ENCODE measurements around the gene ADCY4. TPM values are rescaled to one million over a fixed set of nuclear protein-coding genes. Genes with fewer than 3 reads are reported as not detected.

ADCY4 gene
- total and polyA plus RNA-seq, 2 of the 8 experiments (the other 6 are each of a cell fraction or from before 2014, with no cell fraction given), result 0.27 to 0.35 TPM

DNA sequence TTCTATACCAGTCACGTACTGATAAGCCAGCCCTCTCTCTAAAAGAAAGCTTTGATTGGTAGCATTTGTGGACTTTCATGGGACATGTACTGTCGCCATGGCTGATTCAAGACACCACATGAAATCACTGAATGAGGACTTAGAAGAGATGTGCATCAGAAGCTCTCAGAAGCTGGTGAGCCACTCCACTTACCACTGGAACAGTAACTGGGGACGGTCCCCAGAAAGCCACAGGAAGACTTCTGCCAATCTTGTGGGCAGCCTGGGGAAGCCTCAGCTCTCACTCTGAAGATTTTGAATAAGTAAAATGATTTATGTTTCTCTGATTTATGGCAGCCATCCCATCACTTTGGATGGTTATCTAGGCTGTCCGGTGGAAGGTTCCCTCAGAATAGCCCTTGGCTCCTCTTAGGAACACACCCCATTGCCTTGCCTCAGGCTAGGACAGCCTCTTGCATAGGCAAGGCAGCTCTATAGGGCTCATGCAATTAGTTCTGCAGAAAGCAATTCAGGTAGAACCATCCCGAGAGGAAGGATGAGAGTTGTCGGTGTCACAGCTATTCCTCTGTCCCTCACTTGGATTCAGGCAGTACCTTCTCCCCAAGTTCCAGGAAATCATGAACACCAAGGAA, 45.1 kb downstream of the ADCY4 start:
- POLR2A ChIA-PET (ENCODE audit: partially characterized antibody), result interaction anchor here (1.5 to 2.0 kb wide), 4 partner anchors 11 to 44 kb away, joined by 3 to 9 read pairs (median 6); partner anchors contain the start of genes CIDEB and RABGGTA
- H3K9me3 ChIP-seq (ENCODE audit: insufficient read depth in 2 of 2, low read depth in 1 of 2, low read length in 1 of 2), result no peaks in the 10 kb centered on the region
- WGBS, 2 experiments (ENCODE audit: extremely low coverage in 1 of 2, insufficient coverage in 1 of 2, insufficient read length in 1 of 2, insufficient replicate concordance in 2 of 2, low coverage in 1 of 2, low lambda C conversion rate in 2 of 2, missing lambda C conversion rate in 1 of 2), result 75% methylated on average over 6 of the region's 6 CpGs; no CpG with 5 or more reads in 1 of the 2 experiments
- no peak for TF ChIP-seq SAP30 (IDR thresholded peaks at IDR 0.05; ENCODE audit: insufficient read depth, insufficient replicate concordance, low read length)
- TF ChIP-seq KDM1A (IDR thresholded peaks at IDR 0.05; ENCODE audit: borderline replicate concordance, low read length), result no peak
- TF ChIP-seq, protein P1, sequence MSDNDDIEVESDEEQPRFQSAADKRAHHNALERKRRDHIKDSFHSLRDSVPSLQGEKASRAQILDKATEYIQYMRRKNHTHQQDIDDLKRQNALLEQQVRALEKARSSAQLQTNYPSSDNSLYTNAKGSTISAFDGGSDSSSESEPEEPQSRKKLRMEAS (IDR thresholded peaks at IDR 0.05), result no peak
- TF ChIP-seq CBX5 (IDR thresholded peaks at IDR 0.05; ENCODE audit: low read depth, low read length), result no peak
- no peak for TF ChIP-seq SIN3A (conservative IDR thresholded peaks at IDR 0.05 in 1 of 2, IDR thresholded peaks at IDR 0.05 in 1 of 2; ENCODE audit: low read depth in 1 of 2, low read length in 2 of 2)
- no peak for TF ChIP-seq TAF7 (optimal IDR thresholded peaks at IDR 0.05; ENCODE audit: borderline replicate concordance, low read depth, low read length)
- no peak for TF ChIP-seq SRF (IDR thresholded peaks at IDR 0.05; ENCODE audit: low read depth, low read length)
- no peak for TF ChIP-seq RFX5 (IDR thresholded peaks at IDR 0.05; ENCODE audit: borderline replicate concordance, low read depth, low read length)
- TF ChIP-seq, protein P2, sequence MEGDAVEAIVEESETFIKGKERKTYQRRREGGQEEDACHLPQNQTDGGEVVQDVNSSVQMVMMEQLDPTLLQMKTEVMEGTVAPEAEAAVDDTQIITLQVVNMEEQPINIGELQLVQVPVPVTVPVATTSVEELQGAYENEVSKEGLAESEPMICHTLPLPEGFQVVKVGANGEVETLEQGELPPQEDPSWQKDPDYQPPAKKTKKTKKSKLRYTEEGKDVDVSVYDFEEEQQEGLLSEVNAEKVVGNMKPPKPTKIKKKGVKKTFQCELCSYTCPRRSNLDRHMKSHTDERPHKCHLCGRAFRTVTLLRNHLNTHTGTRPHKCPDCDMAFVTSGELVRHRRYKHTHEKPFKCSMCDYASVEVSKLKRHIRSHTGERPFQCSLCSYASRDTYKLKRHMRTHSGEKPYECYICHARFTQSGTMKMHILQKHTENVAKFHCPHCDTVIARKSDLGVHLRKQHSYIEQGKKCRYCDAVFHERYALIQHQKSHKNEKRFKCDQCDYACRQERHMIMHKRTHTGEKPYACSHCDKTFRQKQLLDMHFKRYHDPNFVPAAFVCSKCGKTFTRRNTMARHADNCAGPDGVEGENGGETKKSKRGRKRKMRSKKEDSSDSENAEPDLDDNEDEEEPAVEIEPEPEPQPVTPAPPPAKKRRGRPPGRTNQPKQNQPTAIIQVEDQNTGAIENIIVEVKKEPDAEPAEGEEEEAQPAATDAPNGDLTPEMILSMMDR (IDR thresholded peaks at IDR 0.05; ENCODE audit: control extremely low read depth in 1 of 3, insufficient read depth in 1 of 3, low read depth in 1 of 3, low read length in 3 of 3), result no peak

More for the DNA sequence above, 45.1 kb downstream of the ADCY4 start:
- Histone ChIP-seq H3K56ac (replicated peaks; ENCODE audit: insufficient read length, low read depth, low read length) (no peak overlapping the region), H4K20me1 (replicated peaks in 1 of 2; ENCODE audit: control insufficient read depth in 1 of 2, insufficient read depth in 2 of 2, low read length in 2 of 2) (peaks cover 2 to 4% of the 10 kb centered on the region in 2 experiments), H3K79me2 (ENCODE audit: control insufficient read depth in 1 of 2, insufficient read depth in 2 of 2, low read length in 2 of 2) (no peaks in the 10 kb centered on the region), H3K18ac (ENCODE audit: extremely low read depth, low read length) (no peak overlapping the region), H4K8ac (ENCODE audit: extremely low read depth, insufficient read depth, low read length) (no peak overlapping the region), H3K27ac (ENCODE audit: low read depth, low read length) (no peak overlapping the region), H2BK120ac (replicated peaks; ENCODE audit: low read depth, low read length) (no peak overlapping the region), H3K23me2 (ENCODE audit: low read depth, low read length) (no peaks in the 10 kb centered on the region), H2BK20ac (ENCODE audit: low read length) (no peak overlapping the region), H2BK5ac (ENCODE audit: low read depth, low read length) (no peak overlapping the region), H2BK15ac (ENCODE audit: low read length) (no peak overlapping the region), H3K23ac (ENCODE audit: insufficient read length) (no peak overlapping the region), H3K79me1 (ENCODE audit: low read depth, low read length) (no peaks in the 10 kb centered on the region), H2AFZ (ENCODE audit: low read length) (no peak overlapping the region), H3K4me3 (ENCODE audit: extremely low read depth in 1 of 4, insufficient read depth in 2 of 4, low read depth in 3 of 4, low read length in 4 of 4) (no peak overlapping the region), H3K4me1 (replicated peaks in 1 of 4; ENCODE audit: control insufficient read depth in 3 of 4, insufficient read depth in 4 of 4, low read length in 3 of 4) (no peaks in the 10 kb centered on the region), H2BK12ac (ENCODE audit: low read depth, low read length) (no peak overlapping the region), H3K27me3 (replicated peaks in 1 of 4; ENCODE audit: control insufficient read depth in 3 of 4, extremely low read depth in 1 of 4, insufficient read depth in 3 of 4, low read length in 3 of 4) (no peaks in the 10 kb centered on the region), H3K4me2 (ENCODE audit: insufficient read depth in 1 of 2, low read depth in 2 of 2, low read length in 2 of 2) (no peak overlapping the region), H3K36me3 (ENCODE audit: control insufficient read depth in 2 of 4, insufficient read depth in 4 of 4, low read length in 3 of 4) (peaks cover 0 to 8% (median 2%) of the 10 kb centered on the region in 4 experiments; a peak in 1 of 8 replicates), H3K4ac (replicated peaks; ENCODE audit: insufficient read length, low read depth, low read length) (no peak overlapping the region), H4K91ac (replicated peaks; ENCODE audit: insufficient read length, low read length) (no peak overlapping the region), H2AK5ac (ENCODE audit: low read depth, low read length) (no peak overlapping the region), H3K9ac (replicated peaks in 1 of 4; ENCODE audit: extremely low read depth in 1 of 4, low read depth in 3 of 4, low read length in 3 of 4) (no peak overlapping the region), H4K5ac (ENCODE audit: insufficient read length, low read depth, low read length) (no peak overlapping the region), H3K14ac (ENCODE audit: insufficient read length) (no peak overlapping the region)
- CTCF ChIA-PET (ENCODE audit: partially characterized antibody), result interaction anchor here (1.0 to 5.5 kb wide), 7 partner anchors 12 to 129 kb away, joined by 3 to 51 read pairs (median 4); partner anchors contain the start of genes CIDEB, IRF9, RABGGTA and TINF2
- DNase-seq (ENCODE audit: low read depth in 1 of 2, low spot score in 2 of 2), result no peak
- no peak for FAIRE-seq
